ENCODE results near the gene FTH1. TPM values are rescaled to one million over a fixed set of nuclear protein-coding genes. Genes with fewer than 3 reads are reported as not detected.
"Not testable (repeated sequence)": the region's sequence is repeated elsewhere in the genome, so short reads cannot be mapped to it uniquely, and the experiment has no call there.

FTH1 gene
- 516 TPM for total RNA-seq (ENCODE audit: insufficient read depth, low replicate concordance)

DNA sequence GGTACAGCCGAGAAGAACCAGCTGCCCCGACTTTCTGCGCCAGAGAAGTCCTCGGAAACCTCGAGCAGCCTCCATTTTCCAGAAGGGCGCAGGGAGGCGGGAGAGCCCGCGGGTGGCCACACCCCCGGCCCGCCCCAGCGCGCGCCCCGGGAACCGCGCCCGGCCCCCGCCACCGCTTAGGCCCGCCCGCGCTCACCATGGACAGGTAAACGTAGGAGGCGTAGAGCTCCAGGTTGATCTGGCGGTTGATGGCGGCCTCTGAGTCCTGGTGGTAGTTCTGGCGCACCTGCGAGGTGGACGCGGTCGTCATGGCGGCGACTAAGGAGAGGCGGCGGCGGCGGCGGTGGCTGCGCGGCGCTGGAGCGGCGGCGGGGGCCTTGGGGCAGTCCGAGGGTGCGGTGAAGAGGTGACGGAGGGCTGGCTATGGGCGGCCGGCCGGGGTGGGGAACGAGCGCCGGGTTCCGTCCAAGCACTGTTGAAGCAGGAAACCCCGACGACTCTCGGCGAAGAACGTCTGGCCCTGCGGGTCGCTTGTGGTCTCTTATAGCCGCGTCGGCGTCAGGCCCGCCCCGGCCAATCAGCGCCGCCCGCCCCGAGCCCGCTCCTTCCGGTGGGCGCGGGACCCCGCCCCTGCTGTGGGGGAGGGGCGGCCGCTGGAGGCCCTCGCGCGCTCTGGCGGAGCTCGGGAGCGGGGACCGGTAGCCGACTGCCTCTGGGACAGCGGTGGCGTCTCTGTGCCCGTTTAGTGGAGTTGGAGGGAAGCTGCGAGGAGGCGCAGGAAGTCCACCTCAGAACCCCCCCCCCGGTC lies at the start of gene FTH1:
TSS of gene FTH1 (minus strand) at position 519 of the 808 bp plus-strand sequence. CDS start at position 310, 209 bp downstream.
- DNase-seq (ENCODE audit: low spot score): peak; percentile 92

DNA sequence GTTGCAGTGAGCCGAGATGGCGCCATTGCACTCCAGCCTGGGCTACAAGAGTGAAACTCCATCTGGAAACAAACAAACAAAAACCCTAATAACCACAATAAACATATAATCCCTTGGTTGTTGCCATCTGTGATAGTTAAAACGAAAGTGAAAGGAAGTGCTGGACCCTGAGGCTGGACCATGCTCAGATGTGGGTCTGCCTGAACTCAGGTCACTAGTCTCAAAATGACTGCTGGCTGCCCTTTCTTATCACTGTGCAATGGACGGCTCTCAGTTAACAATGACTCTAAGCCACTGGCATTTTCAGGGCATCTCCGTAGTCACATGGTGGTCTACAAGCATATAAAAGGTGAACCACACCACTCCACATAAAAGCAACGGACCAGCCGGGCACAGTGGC lies 48.2 kb upstream of the FTH1 start:
- DNase-seq (ENCODE audit: low spot score): no peak

DNA sequence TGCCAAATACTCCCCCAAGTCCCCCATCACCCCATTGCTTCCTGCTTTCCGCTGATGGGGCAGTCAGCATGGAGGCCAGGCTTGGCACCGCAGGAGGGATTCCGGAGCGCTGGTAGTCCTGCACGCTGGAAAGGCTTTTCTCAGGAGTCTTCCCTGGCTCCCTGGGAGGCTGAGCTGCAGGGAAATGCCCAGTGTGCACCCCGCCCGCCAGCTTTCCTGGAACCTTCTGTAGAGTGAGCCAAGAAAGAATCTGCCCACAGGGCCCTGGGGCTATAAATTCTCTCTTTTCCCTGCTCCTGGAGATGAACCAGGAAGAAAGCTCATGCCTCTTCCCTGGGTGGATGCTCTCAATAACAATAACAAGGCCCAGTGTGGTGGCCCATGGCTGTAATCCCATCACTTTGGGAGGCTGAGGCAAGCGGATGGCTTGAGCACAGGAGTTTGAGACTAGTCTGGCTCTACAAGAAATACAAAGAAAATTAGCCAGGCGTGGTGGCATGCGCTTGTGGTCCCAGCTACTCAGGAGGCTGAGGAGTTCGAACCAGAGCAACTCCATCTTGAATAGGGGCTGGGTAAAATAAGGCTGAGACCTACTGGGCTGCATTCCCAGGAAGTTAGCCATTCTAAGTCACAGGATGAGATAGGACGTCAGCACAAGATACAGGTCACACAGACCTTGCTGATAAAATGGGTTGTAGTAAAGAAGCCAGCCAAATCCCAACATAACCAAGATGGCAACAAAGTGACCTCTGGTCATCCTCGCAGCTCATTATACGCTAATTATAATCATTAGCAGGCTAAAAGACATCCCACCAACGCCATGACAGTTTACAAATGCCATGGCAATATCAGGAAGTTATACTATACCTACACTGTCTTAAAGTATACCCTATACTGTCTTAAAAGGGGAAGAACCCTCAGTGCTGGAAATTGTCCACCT lies 46.4 kb upstream of the FTH1 start:
- peak; percentile 20 for DNase-seq (ENCODE audit: low spot score)

DNA sequence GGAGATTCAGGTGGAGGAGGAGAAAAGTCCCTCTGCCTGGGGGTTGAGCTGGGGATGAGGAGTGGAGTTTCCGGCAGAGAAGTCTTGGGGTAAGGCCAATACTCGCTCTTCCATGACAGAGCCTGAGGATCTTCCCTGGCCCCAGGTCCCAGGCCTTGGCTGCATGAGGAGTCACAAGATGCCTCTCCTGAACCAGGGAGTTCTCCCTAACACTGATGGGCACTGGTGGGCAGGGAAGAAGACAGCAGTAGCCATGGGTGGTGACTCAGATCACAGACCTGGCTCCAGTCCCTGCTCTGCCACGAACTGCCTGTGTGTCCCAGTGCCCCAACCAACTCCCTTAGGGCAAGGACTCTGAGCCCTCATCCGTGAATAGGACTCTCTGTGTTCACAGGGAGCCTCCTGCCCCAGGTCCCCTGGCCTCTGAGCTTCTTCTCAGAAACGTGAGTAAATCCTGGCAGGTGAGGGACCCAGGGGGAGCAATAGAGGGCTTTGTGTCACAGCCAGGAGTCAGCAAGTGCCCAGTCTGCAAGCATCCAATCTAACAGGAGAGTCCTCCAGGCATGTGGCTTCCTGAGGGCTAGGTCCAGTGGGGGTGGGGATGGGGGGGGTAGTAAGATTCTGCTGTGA lies 45.5 kb upstream of the FTH1 start:
- DNase-seq (ENCODE audit: low spot score): no peak

DNA sequence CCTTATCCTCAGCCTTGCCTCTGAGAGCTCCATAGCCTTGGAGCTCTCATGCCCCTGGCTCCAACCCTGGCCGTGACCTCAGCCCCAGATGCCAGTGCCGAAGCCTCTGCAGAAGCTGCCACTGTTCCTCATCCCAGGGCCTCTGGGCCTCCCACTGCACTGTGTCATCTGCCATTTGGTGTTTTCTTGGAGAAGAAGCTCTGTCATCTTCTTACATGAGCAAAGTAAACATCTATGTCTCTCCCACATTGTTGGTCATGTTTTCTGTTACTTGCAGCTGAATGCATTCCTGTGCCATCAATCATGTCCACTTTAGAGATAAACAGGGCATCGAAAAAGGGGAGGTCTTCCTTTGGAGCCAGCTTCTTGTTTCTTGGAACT lies 45.0 kb upstream of the FTH1 start:
- no peak for DNase-seq (ENCODE audit: low spot score)

DNA sequence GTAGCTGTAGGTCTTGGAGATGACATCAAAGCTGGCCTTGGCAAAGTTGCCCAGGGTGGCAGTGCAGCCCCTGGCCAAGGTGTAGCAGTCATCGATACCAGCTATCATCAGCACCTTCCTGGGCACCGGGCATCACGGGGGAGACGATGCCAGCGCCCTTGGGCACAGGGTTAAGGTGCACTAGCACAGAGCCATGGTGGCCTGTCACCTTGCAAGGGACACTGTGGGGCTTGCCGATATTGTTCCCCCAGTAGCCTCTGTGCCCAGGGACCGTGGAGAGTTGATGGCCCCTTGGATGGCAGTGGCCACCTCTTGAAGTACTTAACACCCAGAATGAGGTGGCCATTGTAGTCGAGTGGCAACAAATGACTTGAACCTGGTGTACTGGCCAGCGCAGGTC lies 44.4 kb upstream of the FTH1 start:
- no peak for DNase-seq (ENCODE audit: low spot score)

DNA sequence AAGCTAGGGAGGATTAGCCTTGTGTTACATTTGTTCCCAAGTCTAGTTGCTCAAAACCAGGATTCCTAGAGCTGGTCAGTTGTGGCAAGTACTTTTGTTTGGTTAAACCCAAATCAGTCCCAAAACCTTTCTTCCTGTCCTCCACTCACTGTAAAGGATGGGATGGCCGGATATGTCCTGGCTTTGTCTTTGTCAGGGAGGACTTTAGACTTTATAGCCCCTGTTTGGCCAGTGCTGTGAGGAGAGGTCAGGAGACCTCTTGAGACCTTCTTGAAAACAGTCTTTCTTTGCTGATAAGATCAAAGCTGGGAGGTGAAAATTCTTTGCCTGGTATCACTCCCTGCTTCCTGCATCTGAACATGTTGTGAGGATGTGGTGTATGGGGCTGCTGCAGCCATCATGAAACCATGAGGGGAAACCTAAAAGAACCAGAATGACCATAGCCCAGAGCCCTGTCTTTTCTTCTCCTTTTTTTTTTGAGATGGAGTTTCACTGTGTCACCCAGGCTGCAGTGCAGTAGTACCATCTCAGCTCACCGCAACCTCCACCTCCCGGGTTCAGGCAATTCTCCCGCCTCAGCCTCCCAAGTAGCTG lies 43.6 kb upstream of the FTH1 start:
- DNase-seq (ENCODE audit: low spot score): no peak

DNA sequence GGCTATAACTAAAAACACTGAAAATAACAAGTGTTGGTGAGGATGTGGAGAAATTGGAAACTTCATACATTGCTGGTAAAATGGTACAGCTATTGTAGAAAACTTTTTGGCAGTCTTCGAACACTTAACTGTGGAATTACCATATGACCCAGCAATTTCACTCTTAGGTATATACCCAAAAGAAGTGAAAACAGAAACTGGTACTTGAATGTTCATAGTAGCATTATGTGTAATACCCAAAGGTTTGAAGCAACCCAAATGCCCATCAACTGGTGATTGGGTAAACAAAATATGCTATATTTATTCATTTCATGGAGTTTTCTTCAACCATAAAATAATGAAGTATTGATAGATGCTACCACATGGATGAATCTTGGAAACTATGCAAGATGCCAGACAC lies 40.8 kb upstream of the FTH1 start:
- no peak for DNase-seq (ENCODE audit: low spot score)

DNA sequence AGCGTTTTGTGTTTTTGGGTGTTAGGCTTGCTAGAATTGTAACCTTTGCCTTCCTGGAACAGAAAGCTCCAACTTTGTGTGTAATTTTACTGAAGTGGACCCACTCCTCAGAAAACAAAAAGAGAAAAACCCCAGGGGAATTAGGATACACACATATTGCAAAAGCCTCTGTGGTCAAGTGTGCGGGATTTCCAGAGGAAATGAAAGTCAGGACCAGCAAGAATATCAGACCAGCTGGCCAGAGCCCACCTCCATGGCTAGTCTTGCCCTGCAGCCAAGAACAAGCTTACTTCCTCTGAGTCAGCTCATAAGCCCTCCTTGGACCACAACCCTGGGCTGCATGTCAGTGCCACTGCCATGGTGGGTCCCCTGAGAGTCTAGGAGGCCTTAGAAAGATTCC lies 37.0 kb upstream of the FTH1 start:
- no peak for DNase-seq (ENCODE audit: low spot score)

DNA sequence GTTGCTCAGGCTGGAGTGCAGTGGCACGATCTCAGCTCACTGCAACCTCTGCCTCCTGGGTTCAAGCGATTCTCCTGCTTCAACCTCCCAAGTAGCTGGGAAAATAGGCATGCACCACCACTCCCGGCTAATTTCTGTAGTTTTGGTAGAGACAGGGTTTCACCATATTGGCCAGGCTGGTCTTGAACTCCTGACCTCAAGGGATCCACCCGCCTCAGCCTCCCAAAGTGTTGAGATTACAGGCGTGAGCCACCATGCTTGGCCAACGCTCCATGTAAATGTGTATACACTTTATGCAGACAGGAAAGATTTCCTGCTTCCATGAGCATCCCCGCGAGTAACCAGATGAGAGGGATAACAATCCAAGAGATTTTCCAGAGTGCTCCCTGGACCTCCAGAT lies 34.8 kb upstream of the FTH1 start:
- not testable (repeated sequence) for DNase-seq (ENCODE audit: low spot score)

DNA sequence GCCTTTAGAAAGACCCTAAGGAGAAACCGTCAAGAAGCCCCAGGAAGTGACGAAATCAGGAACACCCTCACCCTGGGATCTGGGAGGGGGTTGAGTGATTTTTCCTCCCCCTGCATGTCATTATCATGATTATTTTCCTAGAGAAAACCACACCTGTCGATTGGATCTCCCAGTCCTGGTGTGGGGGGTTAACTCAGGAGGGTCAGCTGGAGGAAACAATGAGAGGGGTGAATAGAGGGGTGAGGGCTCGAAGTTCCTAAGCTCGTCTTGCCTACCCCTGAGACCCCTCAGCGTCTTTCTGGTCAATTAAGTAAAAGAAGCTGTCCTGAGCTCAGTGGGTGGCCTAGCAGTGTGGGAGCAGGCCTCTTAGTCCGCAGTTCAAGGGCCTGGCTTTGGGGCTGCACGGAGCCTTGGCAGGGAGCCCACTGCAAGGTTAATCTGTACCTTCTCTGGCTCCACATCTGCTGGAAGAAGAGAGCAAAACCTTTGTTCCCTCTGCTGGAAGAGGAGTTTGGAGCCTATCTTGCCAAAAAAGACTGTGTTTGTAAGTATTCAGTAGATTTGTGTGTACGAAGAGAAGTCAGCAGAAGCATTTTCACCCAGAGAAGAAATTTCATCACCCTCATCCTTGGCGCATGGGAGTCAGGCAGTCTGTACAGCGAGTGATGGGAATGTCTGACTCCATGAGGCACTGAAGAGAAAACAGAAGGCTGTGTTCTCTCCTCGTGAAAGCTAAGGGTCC lies 34.2 kb upstream of the FTH1 start:
- DNase-seq (ENCODE audit: low spot score): no peak

DNA sequence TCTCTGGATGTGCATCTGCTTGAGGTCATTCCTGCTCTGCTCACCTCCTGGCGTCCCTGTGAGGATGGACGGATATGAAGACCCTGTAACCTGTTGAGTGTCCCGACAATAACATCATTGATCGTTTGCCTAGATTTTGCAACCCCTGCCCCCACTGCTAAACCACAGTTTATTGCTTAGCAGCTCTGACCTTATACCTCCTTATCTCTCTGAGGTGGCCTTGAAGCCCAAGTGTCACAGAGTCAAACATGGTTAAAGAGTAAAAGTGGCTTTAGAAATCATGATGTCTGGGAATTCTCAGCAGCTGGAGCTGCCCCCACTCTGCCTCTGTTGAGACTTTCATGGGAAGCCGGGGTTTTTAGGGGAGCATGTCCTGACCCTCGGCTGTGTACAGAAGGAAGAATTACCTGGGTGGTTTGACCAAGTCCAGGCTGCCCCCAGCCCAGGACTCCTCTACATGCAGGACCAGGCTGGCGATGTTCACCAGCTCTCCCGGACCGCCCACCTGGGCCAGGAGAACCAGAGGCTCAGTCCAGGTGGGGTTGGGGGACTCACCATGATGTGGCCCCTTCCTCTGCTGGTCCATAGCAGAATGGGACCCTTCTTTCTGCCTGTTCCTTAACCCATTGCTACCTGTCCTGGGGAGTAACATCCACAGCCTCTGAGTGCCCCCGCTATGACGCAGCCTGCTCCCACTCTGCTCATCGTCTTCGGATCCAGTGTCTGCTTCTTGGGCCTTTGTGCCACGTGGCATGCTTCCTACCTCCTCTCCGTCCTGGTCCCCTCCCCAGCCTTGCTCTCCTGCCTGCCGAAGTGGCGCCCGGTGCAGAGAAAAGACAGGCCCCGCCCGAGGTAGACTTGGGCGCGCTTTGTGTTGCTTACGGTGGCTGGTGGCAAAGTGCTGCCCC lies 33.4 kb upstream of the FTH1 start:
- no peak for DNase-seq (ENCODE audit: low spot score)

DNA sequence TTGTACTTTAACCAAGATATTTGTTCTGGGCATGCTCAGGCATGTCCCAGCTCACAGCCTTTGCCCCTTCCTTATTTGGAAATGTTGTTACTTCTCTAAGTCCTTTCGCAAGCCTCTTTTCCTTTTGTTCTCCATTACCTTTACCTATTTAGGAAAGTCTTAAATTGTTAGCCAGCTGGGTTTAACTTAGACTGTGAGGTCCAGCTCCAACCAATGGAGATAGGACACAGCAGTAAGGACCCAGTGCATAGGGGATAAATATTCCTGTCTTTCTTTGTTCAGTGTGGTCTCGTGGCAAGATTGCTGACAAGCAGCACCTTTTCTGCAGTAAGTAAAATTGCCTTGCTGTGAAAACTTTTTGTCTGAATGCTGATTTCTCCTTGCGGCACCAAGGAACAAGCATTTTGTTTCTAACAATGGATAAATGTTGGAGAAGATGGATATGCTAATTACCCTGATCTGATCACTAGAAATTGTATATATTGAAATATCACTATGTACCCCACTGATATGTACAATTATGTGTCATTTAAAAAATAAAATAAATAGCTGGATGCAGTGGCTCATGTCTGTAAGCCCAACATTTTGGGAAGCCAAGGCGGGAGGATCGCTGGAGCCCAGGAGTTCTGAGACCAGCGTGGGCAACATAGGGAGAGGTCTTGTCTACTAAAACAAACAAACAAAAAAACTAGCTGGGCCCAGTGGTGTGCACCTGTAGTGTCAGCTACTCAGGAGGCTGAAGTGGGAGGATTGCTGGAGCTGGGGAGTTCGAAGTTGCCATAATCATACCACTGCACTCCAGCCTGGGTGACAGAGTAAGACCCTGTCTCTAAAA lies 31.9 kb upstream of the FTH1 start:
- DNase-seq (ENCODE audit: low spot score): no peak

DNA sequence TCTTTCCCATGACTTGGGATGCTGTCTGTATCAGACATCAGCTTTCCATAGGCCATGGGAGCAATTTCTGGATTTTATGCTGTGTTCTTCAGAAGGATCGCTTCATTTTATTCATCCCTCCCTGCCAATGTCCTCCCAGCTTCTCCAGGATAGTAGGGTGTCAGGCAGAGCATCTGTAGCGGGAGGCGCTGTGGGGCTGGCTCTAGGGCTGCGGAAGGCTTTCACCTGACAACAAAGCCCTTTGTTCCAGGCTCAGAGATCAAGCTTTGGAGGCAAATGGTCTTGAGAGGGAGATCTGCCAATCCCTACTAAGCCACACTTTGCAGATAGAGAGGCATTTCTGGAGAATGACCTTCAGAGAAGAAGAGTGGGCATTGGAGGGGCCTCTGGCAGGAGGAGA lies 29.5 kb upstream of the FTH1 start:
- DNase-seq (ENCODE audit: low spot score): no peak

DNA sequence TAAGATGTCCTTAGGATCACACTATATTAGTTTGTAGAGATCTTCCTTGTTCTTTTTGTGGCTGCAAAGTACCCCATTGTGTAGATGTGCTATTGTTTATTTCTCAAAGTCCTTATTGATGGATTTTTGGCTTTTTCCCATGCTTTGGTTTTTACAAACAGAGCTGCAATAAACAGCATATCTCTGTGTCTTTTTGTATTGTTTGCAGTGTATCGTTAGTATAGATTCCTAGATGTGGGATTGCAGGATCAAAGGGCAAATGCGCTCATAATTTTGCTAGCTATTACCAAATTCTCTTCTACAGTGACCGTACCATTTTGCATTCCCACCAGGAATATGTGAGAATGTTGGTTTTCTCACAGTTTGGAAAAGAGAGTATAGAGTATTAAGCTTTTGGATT lies 27.5 kb upstream of the FTH1 start:
- DNase-seq (ENCODE audit: low spot score): no peak

DNA sequence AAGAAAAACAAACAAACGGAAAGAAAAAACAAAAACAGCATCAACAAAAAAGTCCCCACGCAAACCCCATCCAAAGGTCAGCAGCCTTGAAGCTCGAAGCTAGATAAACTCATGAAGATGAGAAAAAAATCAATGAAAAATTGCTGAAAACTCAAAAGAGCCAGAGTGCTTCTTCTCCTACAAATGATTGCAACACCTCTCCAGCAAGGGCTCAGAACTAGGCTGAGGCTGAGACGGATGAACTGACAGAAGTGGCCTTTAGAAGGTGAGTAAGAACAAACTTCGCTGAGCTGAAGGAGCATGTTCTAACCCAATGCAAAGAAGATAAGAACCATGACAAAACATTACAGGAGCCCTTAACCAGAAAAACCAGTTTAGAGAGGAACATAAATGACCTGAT lies 18.4 kb upstream of the FTH1 start:
- peak; percentile 55 for DNase-seq (ENCODE audit: low spot score)

DNA sequence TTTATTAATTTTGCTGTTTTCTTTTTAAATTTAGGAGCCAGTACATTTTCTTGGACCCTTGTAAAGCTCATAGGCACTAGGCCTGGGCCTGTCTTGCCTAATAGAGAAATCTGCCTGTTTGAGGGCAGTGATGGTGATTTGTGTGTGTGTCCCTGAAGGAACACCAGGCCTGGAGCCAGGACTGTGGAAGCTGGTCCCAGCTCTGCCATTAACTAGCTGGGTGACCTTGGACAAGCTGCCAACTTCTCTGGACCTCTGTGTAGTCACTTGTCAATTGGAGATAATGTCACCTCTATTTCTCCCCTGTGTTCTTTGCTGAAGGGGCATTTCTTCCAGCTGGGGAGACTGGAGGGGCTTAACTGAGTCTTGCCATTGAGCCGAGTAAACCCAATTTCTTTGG lies 16.0 kb upstream of the FTH1 start:
- no peak for DNase-seq (ENCODE audit: low spot score)

DNA sequence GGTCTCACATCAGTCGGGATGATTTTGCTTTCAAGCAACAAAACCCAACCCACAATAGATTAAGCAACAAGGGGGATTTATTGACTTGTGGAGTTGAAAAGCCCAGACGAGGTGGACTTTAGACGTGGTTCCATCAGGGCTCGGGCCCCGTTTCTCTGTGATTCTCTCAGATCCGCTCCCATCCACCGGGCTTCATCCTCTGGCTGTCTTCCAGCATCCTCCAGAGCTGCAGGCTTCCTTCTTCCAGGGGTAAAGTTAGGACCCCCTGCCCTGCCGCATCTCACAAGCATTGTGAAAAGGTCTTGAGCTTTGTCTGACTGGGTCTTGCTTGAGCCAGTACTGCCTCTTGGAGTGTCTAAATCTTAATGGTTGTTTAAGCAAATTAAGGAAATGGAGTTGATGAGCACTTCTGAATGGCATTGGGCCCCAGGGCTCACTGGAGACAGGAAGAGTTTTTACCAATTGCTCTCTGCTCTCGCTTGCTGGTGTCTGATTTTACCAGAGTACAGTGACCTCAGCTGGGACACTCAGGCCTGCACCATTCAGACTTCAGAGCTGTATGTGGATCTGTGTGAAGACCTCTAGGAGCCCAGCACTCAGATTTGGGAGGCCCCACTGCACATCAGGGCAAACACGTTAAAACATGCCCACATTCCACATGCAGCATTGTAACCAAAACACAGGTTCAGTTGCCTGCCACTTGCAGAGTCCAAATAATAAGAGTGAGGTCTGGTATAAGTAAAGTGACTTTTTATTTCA lies 13.5 kb upstream of the FTH1 start:
- DNase-seq (ENCODE audit: low spot score): peak; percentile 49
